SK-N-SH (cell line): ENCODE results near the gene SDK1. TPM values are rescaled to one million over a fixed set of nuclear protein-coding genes. Genes with fewer than 3 reads are reported as not detected.

Source experiments
- CTCF ChIA-PET: fragments of 300-600, 350-600 bp; formaldehyde crosslinking; extraction: SDS; loops from one replicate; lab custom pipeline; 2021; lab: Yijun Ruan, JAX
- POLR2A ChIA-PET: fragments of 350-600 bp; sonication (Branson Sonifier 250); formaldehyde crosslinking; extraction: SDS; loops from one replicate; lab custom pipeline; 2020; ENCODE audit warnings: antibody characterized with exemption, inconsistent platforms; lab: Yijun Ruan, JAX
- DNase-seq: peaks from one replicate; pipeline ENCODE4 v3.0.0; 2012
- H2AFZ ChIP-seq: fragments of 200-600 bp; sonication (generic); 2 replicates; pipeline ENCODE4 v1.8.1; 2016; ENCODE audit warnings: antibody characterized with exemption, mild to moderate bottlenecking, low read depth
- H3F3A ChIP-seq: fragments of 200-600 bp; sonication (generic); replicated peaks from 2 replicates; pipeline ENCODE3; 2016; ENCODE audit warnings: antibody characterized with exemption, mild to moderate bottlenecking; ENCODE audit not compliant: insufficient read depth
- H3K27ac ChIP-seq, 2 experiments: fragments of 200-500 bp in 1 of 2; fragments of 200-600 bp in 1 of 2; sonication (Bioruptor generic) in 1 of 2; sonication (generic), shearing (Covaris generic) in 1 of 2; 2 replicates each; pipeline versions ENCODE4 v1.5.1 to v1.6.1; 2014 to 2016; ENCODE audit warnings: low read depth in 2 of 2, inconsistent platforms in 1 of 2, low read length in 1 of 2, mild to moderate bottlenecking in 1 of 2, mixed read lengths in 1 of 2
- H3K27me3 ChIP-seq: fragments of 200-600 bp; sonication (generic), shearing (Covaris generic); 2 replicates; pipeline ENCODE4 v1.6.1; 2016; ENCODE audit warnings: mixed run types; ENCODE audit not compliant: insufficient read depth
- H3K36me3 ChIP-seq, 2 experiments: fragments of 200-500 bp in 1 of 2; fragments of 200-600 bp in 1 of 2; sonication (Bioruptor generic) in 1 of 2; sonication (generic) in 1 of 2; replicated peaks in 1 of 2; 2 replicates each; pipeline versions ENCODE3 to v1.5.1; 2014 to 2016; ENCODE audit warnings: low read length in 1 of 2, mild to moderate bottlenecking in 1 of 2; ENCODE audit not compliant: insufficient read depth in 2 of 2, control insufficient read depth in 1 of 2
- H3K4me1 ChIP-seq, 2 experiments: fragments of 200-500 bp in 1 of 2; fragments of 200-600 bp in 1 of 2; sonication (Bioruptor generic) in 1 of 2; sonication (generic), shearing (Covaris generic) in 1 of 2; 2 replicates each; pipeline versions ENCODE4 v1.5.1 to v1.6.1; 2014 to 2016; ENCODE audit warnings: low read depth in 1 of 2, low read length in 1 of 2, mixed run types in 1 of 2; ENCODE audit not compliant: insufficient read depth in 2 of 2, control insufficient read depth in 1 of 2
- H3K4me2 ChIP-seq: fragments of 200-600 bp; sonication (generic), shearing (Covaris generic); 2 replicates; pipeline ENCODE4 v1.6.1; 2017; ENCODE audit warnings: mixed run types
- H3K4me3 ChIP-seq, 2 experiments: fragments of 200-500 bp in 1 of 2; fragments of 200-600 bp in 1 of 2; sonication (Bioruptor generic) in 1 of 2; sonication (generic), shearing (Covaris generic) in 1 of 2; 2 replicates each; pipeline versions ENCODE4 v1.5.1 to v1.8.1; 2014 to 2016; ENCODE audit warnings: low read depth in 2 of 2, inconsistent platforms in 1 of 2, low read length in 1 of 2, mild to moderate bottlenecking in 1 of 2, mixed read lengths in 1 of 2, moderate library complexity in 1 of 2
- H3K79me2 ChIP-seq: fragments of 200-600 bp; sonication (generic); 2 replicates; pipeline ENCODE4 v1.8.1; 2017; ENCODE audit warnings: mild to moderate bottlenecking; ENCODE audit not compliant: insufficient read depth
- H3K9ac ChIP-seq: fragments of 200-600 bp; sonication (generic); 2 replicates; pipeline ENCODE4 v1.6.1; 2017; ENCODE audit warnings: mixed run types
- H3K9me2 ChIP-seq: fragments of 200-600 bp; sonication (generic); 2 replicates; pipeline ENCODE4 v1.6.1; 2017; ENCODE audit warnings: mixed run types
- H3K9me3 ChIP-seq: fragments of 200-600 bp; sonication (generic); 2 replicates; pipeline ENCODE4 v1.6.1; 2017; ENCODE audit warnings: mixed run types, mild to moderate bottlenecking, moderate library complexity
- H4K20me1 ChIP-seq: fragments of 200-600 bp; sonication (generic); 2 replicates; pipeline ENCODE4 v1.6.1; 2017; ENCODE audit warnings: mild to moderate bottlenecking, mixed run types; ENCODE audit not compliant: insufficient read depth
- ELF1 ChIP-seq: IDR thresholded peaks from 2 replicates; pipeline ENCODE4 v1.4.0; 2012
- EP300 ChIP-seq, 2 experiments: IDR thresholded peaks; 2 replicates each; pipeline versions ENCODE4 v1.4.0 to v1.6.1; 2012; ENCODE audit warnings: borderline replicate concordance in 1 of 2, low read depth in 1 of 2, low read length in 1 of 2
- EZH2phosphoT487 ChIP-seq: fragments of 200-600 bp; sonication (generic); IDR thresholded peaks from 2 replicates; pipeline ENCODE4 v1.6.1; 2017; ENCODE audit warnings: low read depth, mixed run types, mild to moderate bottlenecking, antibody characterized with exemption, moderate library complexity, borderline replicate concordance
- FOSL2 ChIP-seq: IDR thresholded peaks from 2 replicates; pipeline ENCODE4 v1.4.0; 2012; ENCODE audit warnings: low read depth, mild to moderate bottlenecking, moderate library complexity, borderline replicate concordance
- FOXJ3 ChIP-seq: sonication (generic); formaldehyde crosslinking; IDR thresholded peaks from 2 replicates; pipeline ENCODE4 v1.5.1; 2020; ENCODE audit warnings: mild to moderate bottlenecking, missing genetic modification reagents
- IRF3 ChIP-seq: fragments of 150-350 bp; IDR thresholded peaks from 2 replicates; pipeline ENCODE4 v1.6.1; 2016; ENCODE audit warnings: mild to moderate bottlenecking, low read depth, low read length
- MAX ChIP-seq: IDR thresholded peaks from 2 replicates; pipeline ENCODE4 v1.4.0; 2012; ENCODE audit warnings: low read depth
- MEF2A ChIP-seq: IDR thresholded peaks from 2 replicates; pipeline ENCODE4 v1.4.0; 2012; ENCODE audit warnings: low read depth, borderline replicate concordance
- MXI1 ChIP-seq: IDR thresholded peaks from 2 replicates; pipeline ENCODE4 v1.6.1; 2012; ENCODE audit warnings: mild to moderate bottlenecking, low read depth, low read length, improper control_type of control experiment
- NFIC ChIP-seq: IDR thresholded peaks from 2 replicates; pipeline ENCODE4 v1.4.0; 2012; ENCODE audit warnings: borderline replicate concordance
- NRF1 ChIP-seq: IDR thresholded peaks from 2 replicates; pipeline ENCODE4 v1.6.1; 2012; ENCODE audit warnings: low read depth, mild to moderate bottlenecking, low read length
- POLR2AphosphoS5 ChIP-seq: IDR thresholded peaks from 2 replicates; pipeline ENCODE4 v1.6.1; 2012; ENCODE audit warnings: low read depth, low read length
- RAD21 ChIP-seq: IDR thresholded peaks from 2 replicates; pipeline ENCODE4 v1.6.1; 2012; ENCODE audit warnings: mild to moderate bottlenecking, low read length
- RCOR1 ChIP-seq: fragments of 150-350 bp; IDR thresholded peaks from 2 replicates; pipeline ENCODE4 v1.6.1; 2017; ENCODE audit warnings: antibody characterized with exemption, low read length
- RFX5 ChIP-seq: IDR thresholded peaks from 2 replicates; pipeline ENCODE4 v1.6.1; 2012; ENCODE audit warnings: mild to moderate bottlenecking, improper control_type of control experiment, low read length
- SIN3A ChIP-seq: IDR thresholded peaks from 2 replicates; pipeline ENCODE4 v1.6.1; 2012; ENCODE audit warnings: low read depth, mild to moderate bottlenecking, low read length, moderate library complexity, borderline replicate concordance
- TAF1 ChIP-seq: IDR thresholded peaks from 2 replicates; pipeline ENCODE4 v1.6.1; 2012; ENCODE audit warnings: low read depth, mild to moderate bottlenecking, low read length, moderate library complexity, borderline replicate concordance
- TCF12 ChIP-seq: IDR thresholded peaks from 2 replicates; pipeline ENCODE4 v1.4.0; 2012
- TEAD4 ChIP-seq: IDR thresholded peaks from 2 replicates; pipeline ENCODE4 v1.4.0; 2012; ENCODE audit warnings: mild to moderate bottlenecking, borderline replicate concordance; ENCODE audit not compliant: insufficient read depth
- USF1 ChIP-seq: IDR thresholded peaks from 2 replicates; pipeline ENCODE4 v1.4.0; 2012; ENCODE audit warnings: low read depth, borderline replicate concordance
- USF2 ChIP-seq: fragments of 150-350 bp; IDR thresholded peaks from 2 replicates; pipeline ENCODE4 v1.6.1; 2017; ENCODE audit warnings: antibody characterized with exemption, low read length, low read depth, borderline replicate concordance
- YY1 ChIP-seq: IDR thresholded peaks from 2 replicates; pipeline ENCODE4 v1.4.0; 2012; ENCODE audit warnings: low read depth, mild to moderate bottlenecking
- WGBS: methylation state at CpG from one replicate; pipeline ENCODE4 v1.1.6; 2017; ENCODE audit warnings: low lambda C conversion rate; 5-methylcytosine and 5-hydroxymethylcytosine counted together
- polyA plus RNA-seq, 3 experiments: library from polyadenylated mRNA; depleted of rRNA; stranded (reverse); fragments of >200 nt; gene quantifications; 2 replicates each; pipeline ENCODE4 v1.2.3, GENCODE V29; 2012
- TF ChIP-seq, protein P1 (sequence below): IDR thresholded peaks from 2 replicates; pipeline ENCODE4; 2012
- TF ChIP-seq, protein P2 (sequence below): fragments of 200-600 bp; sonication (generic); IDR thresholded peaks from 2 replicates; pipeline ENCODE4 v1.6.1; 2017; ENCODE audit warnings: antibody characterized with exemption, mild to moderate bottlenecking, moderate library complexity

The SDK1 gene
- polyA plus RNA-seq, 1 of the 3 experiments (the other 2 are of a cell fraction) = 1.2 TPM

GRCh38 chr7:3641582-3641981, 340.5 kb downstream of the SDK1 start:
- no peaks in the 10 kb centered on the region for H3K9me2 ChIP-seq
- no peak overlapping the region for H2AFZ ChIP-seq
- ChIA-PET CTCF (interaction anchor here (0.6 to 1.3 kb wide), 2 partner anchors 8 to 580 kb away, joined by 3 read pairs; no protein-coding TSS in a partner anchor), POLR2A (no interaction called here)
- no peaks in the 10 kb centered on the region for H3K36me3 ChIP-seq
- no peaks in the 10 kb centered on the region for H4K20me1 ChIP-seq
- no peaks in the 10 kb centered on the region for H3K79me2 ChIP-seq
- no peak overlapping the region for H3K27ac ChIP-seq
- 78% methylated on average over 14 of the region's 14 CpGs for WGBS
- TF ChIP-seq RCOR1 = no peak
- TF ChIP-seq MEF2A = no peak
- no peak for TF ChIP-seq RAD21
- no peak for TF ChIP-seq FOSL2
- TF ChIP-seq, protein P1, sequence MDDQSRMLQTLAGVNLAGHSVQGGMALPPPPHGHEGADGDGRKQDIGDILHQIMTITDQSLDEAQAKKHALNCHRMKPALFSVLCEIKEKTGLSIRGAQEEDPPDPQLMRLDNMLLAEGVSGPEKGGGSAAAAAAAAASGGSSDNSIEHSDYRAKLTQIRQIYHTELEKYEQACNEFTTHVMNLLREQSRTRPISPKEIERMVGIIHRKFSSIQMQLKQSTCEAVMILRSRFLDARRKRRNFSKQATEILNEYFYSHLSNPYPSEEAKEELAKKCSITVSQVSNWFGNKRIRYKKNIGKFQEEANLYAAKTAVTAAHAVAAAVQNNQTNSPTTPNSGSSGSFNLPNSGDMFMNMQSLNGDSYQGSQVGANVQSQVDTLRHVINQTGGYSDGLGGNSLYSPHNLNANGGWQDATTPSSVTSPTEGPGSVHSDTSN = no peak
- TF ChIP-seq EP300 (IDR thresholded peaks at IDR 0.05; ENCODE audit: borderline replicate concordance in 1 of 2, low read depth in 1 of 2, low read length in 1 of 2) = no peak
- no peak for TF ChIP-seq USF1
- TF ChIP-seq, protein P2, sequence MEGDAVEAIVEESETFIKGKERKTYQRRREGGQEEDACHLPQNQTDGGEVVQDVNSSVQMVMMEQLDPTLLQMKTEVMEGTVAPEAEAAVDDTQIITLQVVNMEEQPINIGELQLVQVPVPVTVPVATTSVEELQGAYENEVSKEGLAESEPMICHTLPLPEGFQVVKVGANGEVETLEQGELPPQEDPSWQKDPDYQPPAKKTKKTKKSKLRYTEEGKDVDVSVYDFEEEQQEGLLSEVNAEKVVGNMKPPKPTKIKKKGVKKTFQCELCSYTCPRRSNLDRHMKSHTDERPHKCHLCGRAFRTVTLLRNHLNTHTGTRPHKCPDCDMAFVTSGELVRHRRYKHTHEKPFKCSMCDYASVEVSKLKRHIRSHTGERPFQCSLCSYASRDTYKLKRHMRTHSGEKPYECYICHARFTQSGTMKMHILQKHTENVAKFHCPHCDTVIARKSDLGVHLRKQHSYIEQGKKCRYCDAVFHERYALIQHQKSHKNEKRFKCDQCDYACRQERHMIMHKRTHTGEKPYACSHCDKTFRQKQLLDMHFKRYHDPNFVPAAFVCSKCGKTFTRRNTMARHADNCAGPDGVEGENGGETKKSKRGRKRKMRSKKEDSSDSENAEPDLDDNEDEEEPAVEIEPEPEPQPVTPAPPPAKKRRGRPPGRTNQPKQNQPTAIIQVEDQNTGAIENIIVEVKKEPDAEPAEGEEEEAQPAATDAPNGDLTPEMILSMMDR = no peak
- no peak for TF ChIP-seq POLR2AphosphoS5
- no peak for TF ChIP-seq TCF12
- TF ChIP-seq TEAD4 = no peak
- no peak for TF ChIP-seq EZH2phosphoT487
- TF ChIP-seq SIN3A = no peak
- TF ChIP-seq, all 33 proteins: peak for 0
- Histone ChIP-seq H3K9ac (no peak overlapping the region), H3F3A (no peaks in the 10 kb centered on the region), H3K4me2 (no peak overlapping the region), H3K4me1 (no peaks in the 10 kb centered on the region), H3K4me3 (no peak overlapping the region), H3K27me3 (no peaks in the 10 kb centered on the region), H3K9me3 (no peaks in the 10 kb centered on the region)
- DNase-seq = no peak

GRCh38 chr7:3643091-3643490, 342.0 kb downstream of the SDK1 start:
- Histone ChIP-seq H3K4me3 (no peak overlapping the region), H3F3A (no peaks in the 10 kb centered on the region), H3K79me2 (no peaks in the 10 kb centered on the region), H3K4me1 (no peaks in the 10 kb centered on the region), H4K20me1 (no peaks in the 10 kb centered on the region), H3K27ac (no peak overlapping the region), H3K36me3 (no peaks in the 10 kb centered on the region), H3K4me2 (no peak overlapping the region), H3K9me2 (no peaks in the 10 kb centered on the region), H2AFZ (no peak overlapping the region), H3K9ac (no peak overlapping the region), H3K9me3 (no peaks in the 10 kb centered on the region), H3K27me3 (no peaks in the 10 kb centered on the region)
- ChIA-PET POLR2A (no interaction called here), CTCF (interaction anchor here (0.7 to 1.1 kb wide), 2 partner anchors 20 to 161 kb away, joined by 3 to 4 read pairs; no protein-coding TSS in a partner anchor)
- 36% methylated on average over 4 of the region's 4 CpGs for WGBS
- no peak for DNase-seq
- TF ChIP-seq IRF3 (no peak), EP300 (IDR thresholded peaks at IDR 0.05; ENCODE audit: borderline replicate concordance in 1 of 2, low read depth in 1 of 2, low read length in 1 of 2) (no peak), MAX (no peak), ELF1 (no peak), NFIC (no peak), RFX5 (no peak), USF2 (no peak), MEF2A (no peak), YY1 (no peak), TAF1 (no peak), FOXJ3 (no peak), MXI1 (no peak), NRF1 (no peak)
